HG03342 (cell line): ENCODE measurements around the gene OOSP2.

Source experiments
- ATAC-seq: cut with Tn5 transposase; IDR thresholded peaks from one replicate; pipeline ENCODE4 v1.9.1; 2021; ENCODE audit warnings: mild to moderate bottlenecking, moderate library complexity; ENCODE audit not compliant: unreplicated experiment

OOSP2 gene

DNA sequence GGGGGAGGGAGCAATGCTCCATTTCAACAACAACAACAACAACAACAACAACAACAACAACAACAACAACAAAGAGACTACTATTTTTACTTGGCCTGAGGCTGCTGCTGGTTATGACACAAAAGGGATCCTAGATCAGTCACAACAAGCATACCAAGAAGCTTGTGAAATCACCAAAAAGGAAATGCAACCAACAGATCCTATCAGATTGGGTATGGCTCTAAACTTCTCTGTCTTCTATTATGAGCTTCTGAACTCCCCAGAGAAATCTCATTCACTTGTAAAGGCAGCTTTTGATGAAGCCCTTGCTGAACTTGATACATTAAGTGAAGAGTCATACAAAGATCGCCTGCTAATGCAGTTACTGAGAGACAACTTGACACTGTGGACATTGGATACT lies 37.8 kb downstream of the OOSP2 start:
- ATAC-seq: no peak

DNA sequence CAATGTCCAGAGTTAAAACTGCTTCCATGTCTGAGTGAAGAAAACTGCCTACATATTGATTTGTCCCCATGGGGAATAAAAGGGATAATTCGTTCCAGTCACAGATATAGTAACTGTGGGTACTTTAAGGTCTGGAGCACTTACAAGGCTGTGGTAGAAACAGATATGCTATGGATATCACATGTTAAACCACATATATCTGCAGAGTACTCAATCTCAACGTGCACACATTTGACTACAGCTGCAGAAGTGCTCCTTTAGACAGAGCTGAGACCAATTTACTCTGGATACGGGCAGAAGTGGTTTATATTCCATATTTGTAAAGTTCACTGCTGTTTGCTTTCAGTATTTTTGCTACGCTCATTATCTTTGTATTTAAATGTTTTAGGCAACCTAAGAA lies 38.5 kb downstream of the OOSP2 start:
- no peak for ATAC-seq

DNA sequence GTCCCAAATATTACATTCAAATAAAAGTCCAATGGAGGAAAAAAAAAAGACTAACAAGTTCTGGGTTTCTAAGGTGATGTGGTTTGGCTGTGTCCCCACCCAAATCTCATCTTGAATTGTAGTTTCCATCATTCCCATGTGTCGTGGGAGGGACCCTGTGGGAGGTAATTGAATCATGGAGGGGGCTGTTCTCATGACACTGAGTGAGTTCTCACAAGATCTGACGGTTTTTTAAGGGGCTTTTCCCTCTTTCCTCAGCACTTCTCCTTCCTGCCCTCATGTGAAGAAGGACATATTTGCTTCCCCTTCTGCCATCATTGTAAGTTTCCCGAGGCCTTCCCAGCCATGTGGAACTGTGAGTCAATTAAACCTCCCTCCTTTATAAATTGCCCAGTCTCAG lies 40.3 kb downstream of the OOSP2 start:
- no peak for ATAC-seq

DNA sequence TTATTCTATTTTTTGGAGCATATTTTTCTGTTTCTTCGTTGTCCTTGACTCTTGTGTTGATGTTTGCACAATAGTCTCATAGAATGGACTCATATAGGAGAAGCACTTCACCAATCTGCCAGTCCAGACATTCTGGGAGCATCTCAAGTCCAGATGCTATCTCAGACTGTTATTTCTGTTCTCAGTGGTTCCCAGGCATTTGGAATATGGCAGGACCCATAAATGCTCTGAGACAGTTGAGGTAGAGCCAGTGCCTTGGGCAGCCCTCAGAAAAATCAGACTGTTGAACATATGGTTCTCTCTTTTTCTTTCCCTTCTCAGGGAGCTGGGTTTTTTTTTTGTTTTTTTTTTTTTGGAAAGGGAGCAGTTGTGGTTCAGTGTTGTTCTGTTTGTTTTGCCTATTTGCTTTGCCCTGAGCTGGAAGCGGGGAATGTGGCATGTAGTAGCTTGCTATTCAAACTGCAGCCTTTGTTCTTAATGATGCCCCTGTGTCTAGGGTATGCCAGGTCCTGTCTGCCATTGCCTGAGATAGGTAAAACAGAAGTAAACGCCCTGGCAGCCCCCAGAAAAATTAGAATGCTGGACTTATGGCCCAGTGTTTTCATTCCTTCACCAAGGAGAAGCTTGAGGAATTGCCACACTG lies 44.5 kb downstream of the OOSP2 start:
- no peak for ATAC-seq

DNA sequence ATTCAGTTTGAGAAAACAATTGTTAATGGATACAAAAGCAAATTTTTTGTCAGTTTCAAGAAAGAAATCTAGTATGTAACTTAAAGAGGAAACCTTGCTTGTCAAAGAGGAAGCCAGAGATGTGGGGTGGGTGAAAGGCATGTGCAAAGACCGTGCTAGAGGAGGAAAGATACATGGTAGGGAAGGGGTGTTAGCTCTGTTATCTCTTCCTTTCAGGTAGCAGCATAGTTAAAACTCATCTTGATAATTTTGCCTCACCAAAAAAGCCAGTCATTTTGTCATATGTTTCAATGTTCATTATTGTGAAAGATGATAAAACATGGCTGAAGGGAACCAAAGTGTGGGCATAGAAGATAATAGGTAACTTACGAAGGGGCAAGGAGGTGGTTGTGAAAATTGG lies 45.7 kb downstream of the OOSP2 start:
- no peak for ATAC-seq

DNA sequence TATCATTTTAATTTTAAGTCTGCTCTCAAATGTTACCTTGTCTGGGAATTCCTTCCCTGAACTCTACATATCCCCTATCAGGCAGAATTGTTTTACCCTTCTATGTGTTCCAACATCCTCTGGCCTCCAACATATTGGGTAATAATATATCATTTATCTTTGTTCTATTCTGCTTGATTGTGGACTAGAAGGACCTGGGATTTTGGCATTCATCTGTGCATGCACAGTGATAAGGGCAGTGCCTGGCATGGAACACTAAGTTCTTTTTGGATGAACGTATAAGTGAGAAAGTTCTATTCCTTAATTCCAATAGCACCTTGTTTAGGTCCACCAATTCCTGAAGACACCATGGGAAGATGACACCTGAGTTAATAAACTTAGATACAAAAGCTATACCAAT lies 47.0 kb downstream of the OOSP2 start:
- no peak for ATAC-seq

DNA sequence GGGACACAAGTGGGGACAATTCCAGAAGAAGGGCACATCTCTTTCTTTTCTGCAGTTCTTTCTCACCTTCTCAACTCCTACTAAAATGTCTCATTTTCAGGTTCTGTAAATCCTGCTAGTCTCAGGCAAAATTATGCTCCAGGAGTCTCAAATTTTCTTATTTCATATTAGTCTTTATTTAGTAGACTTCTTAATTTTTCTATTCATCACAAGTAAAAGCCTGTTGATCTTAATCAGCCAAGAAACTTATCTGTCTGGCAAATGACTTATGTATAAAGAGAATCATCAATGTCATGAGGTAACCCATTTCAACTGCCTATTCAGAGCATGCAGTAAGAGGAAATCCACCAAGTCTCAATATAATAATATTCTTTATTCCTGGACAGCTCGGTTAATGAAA lies 48.2 kb downstream of the OOSP2 start, which contains the start of gene MS4A2:
Gene MS4A2 (plus strand): TSS at position 301 of the 400 bp plus-strand sequence. CDS start 102 bp downstream, outside the sequence.
- no peak for ATAC-seq

DNA sequence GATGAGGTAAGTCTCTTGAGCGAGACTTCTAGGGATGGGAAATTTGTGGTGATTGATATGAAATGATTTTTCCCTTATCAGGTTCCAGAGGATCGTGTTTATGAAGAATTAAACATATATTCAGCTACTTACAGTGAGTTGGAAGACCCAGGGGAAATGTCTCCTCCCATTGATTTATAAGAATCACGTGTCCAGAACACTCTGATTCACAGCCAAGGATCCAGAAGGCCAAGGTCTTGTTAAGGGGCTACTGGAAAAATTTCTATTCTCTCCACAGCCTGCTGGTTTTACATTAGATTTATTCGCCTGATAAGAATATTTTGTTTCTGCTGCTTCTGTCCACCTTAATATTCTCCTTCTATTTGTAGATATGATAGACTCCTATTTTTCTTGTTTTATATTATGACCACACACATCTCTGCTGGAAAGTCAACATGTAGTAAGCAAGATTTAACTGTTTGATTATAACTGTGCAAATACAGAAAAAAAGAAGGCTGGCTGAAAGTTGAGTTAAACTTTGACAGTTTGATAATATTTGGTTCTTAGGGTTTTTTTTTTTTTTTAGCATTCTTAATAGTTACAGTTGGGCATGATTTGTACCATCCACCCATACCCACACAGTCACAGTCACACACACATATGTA lies 55.4 kb downstream of the OOSP2 start:
- ATAC-seq: no peak

DNA sequence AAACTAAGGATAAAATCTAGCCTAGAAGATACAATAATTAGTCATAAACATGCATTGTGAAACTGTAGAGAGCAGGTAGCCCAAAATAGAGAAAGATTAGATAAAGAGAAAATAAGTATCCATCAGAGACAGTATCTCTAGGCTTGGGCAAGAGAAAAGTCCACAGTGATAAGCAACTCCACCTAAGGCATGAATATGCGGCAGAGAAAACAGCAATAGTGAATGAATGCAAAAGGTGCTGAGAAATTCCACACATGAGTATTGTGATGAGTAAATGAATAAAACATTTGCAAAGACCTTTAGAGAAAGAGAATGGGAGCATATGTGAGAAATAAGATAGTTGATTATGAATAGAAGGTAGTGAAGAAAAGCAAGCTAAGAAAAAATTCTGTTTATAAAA lies 57.0 kb downstream of the OOSP2 start:
- no peak for ATAC-seq
